HG02571 (cell line): Measurements from ENCODE around the gene LIPM.

Experiments used
- ATAC-seq: cut with Tn5 transposase; IDR thresholded peaks from one replicate; pipeline ENCODE4 v1.9.1; 2021; ENCODE audit warnings: mild to moderate bottlenecking, moderate library complexity; ENCODE audit not compliant: unreplicated experiment

The LIPM gene, protein sequence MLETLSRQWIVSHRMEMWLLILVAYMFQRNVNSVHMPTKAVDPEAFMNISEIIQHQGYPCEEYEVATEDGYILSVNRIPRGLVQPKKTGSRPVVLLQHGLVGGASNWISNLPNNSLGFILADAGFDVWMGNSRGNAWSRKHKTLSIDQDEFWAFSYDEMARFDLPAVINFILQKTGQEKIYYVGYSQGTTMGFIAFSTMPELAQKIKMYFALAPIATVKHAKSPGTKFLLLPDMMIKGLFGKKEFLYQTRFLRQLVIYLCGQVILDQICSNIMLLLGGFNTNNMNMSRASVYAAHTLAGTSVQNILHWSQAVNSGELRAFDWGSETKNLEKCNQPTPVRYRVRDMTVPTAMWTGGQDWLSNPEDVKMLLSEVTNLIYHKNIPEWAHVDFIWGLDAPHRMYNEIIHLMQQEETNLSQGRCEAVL

DNA sequence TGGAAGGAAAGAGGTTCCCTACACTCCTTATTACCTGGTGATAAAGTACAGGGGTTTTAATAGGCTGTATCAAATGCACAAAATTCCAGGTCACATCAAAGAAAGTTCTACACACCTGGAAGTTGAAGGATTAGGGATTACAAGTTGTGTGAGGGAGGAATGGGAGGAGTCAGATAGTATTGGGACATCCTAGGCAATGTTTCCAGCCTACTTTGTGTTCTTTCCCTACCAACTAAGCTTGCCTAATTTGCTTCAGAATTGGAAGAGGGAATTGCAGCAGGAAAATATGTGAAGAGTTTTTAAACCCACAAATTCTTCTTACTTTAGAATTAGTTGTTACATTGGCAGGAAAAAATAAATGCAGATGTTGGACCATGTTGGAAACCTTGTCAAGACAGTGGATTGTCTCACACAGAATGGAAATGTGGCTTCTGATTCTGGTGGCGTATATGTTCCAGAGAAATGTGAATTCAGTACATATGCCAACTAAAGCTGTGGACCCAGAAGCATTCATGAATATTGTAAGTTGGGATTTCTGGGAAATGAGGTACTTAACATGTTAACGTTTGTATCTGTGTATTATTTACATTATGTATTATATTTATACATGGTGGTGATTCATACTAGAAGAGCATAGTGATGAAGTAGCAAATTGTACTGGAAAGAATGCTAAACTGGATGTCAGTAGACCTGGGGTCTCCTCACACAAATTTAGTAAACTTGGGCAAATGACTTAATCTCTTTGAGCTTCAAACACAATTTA lies at the start of gene LIPM:
Gene LIPM (plus strand): TSS at position 208 of the 763 bp plus-strand sequence. CDS start 167 bp downstream, at position 375.
- no peak for ATAC-seq

DNA sequence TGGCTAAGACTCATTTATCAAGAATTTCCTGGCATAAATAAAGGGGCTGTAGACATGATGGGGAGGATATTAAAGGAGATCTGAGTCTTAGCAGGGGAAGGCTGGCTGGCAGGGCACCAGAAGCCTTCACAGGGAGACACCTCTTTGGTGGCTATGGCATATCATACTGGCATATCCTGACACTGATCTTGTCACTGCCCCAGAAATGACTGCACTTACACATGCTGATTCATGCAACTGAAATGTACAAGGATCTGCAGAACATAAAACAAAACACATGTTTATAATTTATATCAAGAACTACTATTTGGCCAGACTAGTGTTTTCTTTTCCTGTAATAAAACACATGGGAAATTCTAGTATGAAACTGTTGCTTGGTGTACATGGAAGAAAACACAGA lies 48.2 kb upstream of the LIPM start:
- no peak for ATAC-seq

DNA sequence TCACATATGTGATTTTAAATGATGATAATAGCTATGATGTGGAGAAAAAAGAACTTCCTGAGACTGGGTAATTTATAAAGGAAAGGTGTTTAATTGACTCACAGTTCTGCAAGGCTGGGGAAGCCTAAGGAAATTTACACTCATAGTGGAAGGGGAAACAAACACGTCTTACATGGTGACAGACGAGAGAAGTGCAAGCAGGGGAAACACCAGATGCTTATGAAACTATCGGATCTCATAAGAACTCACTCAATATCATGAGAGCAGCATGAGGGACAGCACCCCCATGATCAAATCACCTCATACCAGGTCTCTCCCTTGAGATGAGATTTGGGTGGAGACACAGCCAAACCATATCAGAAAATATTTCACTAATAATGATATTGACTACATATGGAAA lies 46.8 kb upstream of the LIPM start:
- ATAC-seq: no peak

DNA sequence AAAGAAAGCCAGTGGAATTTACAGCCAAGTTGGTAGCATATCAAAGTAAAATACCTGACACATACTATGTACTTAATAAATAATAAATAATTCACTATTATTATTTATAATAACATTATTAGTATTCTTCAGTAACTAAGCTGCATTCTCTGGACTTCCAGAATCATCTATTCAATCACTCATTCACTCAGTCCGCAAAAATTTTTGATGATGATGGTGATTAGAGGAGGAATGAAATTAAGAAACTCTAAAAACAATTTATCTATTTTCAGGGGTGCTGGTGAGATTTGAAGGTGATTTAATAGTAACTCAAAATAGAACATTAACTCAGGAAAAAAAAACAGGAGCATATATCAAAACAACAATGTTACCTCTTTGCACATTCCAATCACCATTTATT lies 45.9 kb upstream of the LIPM start:
- no peak for ATAC-seq

DNA sequence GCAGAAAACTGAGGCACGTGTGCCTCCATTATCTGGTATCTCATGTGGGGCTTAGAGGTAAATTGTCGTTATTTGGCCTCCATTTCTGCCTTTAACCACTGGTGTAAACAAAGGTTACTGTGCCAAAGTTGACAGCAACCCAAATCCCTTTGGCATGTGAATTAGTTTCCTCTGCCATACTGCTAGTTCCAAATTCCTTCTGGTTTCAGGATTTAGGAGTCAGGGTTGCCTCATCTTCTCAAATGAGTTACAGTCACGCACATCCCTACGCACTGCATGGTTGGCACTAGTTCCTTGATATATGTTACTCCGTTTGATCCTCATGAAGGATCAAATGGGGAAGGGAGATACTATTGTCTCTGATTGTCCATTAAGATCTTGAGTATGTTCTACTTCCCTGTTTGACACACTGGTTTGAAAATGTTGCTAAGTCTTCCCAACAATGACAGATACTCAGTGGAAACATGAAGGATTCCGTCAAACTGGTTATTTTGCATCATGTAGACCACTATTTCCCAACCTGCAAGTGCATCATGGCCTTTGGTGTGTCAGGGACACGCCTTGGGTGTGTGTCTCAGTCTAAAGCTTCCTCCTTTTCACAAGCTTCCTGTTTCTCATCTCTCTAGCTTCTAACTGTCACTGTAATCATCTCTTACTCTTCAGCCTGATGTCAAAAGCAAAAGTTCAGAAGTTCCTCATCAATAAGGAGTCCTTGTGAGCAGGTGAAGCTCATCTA lies 43.0 kb upstream of the LIPM start, which contains the start of gene LIPN:
Gene LIPN (plus strand): TSS at position 655 of the 736 bp plus-strand sequence. CDS start 1,386 bp downstream, outside the sequence.
- no peak for ATAC-seq

DNA sequence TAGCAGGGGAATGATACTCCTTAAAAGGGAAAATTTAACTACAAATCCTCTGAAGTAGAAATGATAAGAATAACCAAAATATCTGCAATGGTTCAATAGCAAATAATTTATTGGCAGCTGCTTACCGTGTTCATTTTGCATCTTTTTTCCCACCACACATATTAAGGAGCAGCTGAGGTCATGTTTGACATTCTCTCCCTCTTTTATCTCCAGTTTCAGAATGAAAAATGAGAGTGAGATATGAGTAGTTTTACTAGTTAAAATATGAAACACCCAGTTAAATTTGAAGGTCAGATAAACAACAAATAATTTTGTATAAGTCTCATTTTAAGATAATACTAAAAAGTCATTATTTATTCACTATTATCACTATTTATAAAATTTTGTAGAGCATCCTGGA lies 39.6 kb upstream of the LIPM start:
- no peak for ATAC-seq

DNA sequence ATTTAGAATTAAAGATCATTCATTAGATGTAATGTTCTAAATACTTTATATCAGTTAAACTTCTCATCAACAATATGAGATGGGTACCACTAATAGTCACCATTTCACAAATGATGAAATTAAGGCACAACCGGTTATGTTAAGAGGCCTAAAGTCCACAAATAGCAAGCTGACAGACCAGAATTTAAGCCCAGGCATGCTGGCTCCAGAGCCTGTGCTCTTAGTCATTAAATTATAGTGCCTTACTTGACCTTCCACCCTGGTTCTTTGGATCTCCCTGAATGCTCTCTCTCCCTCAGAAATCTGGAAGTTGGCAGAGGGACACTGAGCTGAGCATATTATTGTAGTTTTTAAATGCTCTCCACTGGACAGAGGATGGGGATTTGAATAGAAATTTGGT lies 39.1 kb upstream of the LIPM start:
- no peak for ATAC-seq

DNA sequence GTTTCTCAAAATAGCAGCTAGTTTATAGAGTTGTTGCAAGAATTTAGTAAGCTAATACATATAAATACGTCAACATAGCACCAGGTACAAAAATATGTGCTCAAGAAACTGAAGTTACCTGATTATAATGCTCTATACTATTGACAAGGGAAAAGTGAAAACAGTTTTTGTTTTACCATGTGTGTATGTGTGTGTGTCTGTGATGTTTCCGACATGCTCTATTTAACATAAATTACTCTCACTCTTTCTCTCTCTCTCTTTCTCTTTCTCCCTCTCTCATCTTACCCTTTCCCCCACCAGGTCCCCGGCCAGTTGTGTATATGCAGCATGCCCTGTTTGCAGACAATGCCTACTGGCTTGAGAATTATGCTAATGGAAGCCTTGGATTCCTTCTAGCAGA lies 38.4 kb upstream of the LIPM start:
- no peak for ATAC-seq

DNA sequence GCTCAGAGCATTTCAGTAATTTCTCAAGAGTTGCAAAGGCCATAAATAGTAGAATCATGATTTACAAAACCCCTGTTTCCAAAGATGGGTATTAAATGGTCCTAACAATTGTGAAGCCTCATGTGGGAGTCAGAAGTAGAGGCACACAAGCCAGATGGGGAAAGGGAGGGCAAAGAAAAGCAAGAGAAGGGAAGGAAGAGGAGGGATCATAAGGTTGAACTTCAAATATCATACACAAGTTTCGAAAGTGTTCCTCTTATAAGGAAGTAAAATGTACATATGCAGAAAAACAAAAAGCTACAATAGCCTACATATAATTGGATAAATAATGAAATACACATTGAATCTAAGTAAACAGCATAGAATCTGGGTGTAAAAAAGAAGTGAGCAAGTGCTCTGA lies 36.7 kb upstream of the LIPM start:
- ATAC-seq: no peak

DNA sequence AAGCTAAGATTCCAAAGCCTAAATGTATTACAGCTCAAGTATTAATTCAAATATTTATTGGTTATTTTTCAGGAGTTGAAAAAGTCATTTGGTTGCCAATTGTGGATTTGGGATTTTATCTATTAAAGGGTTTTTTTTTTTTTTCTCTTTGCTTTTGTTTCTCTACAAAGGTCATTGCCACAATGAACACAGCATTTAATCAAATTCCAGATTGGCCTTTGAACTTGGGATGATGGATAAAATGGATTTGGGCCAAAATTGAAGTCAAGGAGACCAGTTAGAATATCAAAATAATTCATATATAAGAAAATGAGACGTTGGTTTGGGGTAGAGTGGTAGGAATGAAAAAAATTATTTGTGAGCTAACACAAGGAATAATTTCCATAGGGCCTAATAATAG lies 33.1 kb upstream of the LIPM start:
- no peak for ATAC-seq

DNA sequence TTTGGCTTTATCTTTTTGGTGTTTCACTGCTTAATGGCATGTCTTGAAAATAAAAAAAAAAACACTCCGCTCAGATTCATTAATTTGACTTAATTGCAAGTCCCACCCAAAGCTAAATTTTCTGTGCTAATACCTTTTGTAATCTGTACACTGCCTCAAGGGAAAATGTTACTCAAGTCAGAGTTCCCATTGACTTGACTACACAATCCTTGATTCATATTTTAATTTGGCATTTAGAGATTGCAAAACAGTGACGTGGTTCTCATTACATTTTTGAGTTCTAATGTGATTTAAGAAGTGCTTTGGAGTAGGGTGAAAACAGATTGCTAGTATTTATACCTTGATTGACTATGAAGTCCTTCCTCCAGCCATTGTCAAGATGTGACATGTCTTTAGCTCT lies 21.3 kb upstream of the LIPM start:
- ATAC-seq: no peak

DNA sequence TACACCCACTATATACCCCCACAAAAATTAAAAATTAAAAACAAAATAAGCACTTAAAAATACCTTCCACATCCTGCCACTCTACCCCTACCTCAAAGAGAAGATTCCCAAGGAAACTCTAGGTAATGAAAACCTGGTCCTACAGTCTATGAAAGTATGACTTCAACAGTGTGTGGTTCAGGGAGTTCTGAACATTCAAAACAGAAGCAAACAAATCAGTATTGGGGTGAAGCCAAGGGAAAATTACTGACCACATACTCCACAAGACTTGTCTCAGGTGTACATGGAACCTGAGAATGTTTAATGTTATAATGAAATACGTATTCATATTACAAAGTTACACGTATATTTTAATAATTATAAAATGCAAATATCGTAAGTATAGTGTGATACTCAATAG lies 20.3 kb upstream of the LIPM start:
- ATAC-seq: no peak

DNA sequence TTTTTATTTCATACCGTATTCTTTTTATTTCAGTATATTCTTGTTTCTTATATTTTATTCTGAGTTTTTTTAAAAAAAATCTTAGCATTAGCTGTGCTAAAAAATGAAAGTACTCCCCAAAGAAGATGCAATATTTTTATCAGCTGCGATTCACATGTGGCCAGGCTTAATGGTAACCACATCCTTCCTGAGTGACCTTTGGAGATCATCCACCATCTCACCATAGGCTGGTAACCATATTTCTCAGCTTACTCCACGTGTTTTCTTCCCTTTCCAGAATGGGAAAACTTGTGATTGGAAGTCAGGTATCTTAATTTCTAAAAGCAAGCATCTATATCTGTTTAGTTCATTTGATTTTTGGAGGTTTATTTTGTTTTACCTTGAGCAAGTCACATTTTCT lies 18.8 kb upstream of the LIPM start:
- no peak for ATAC-seq

DNA sequence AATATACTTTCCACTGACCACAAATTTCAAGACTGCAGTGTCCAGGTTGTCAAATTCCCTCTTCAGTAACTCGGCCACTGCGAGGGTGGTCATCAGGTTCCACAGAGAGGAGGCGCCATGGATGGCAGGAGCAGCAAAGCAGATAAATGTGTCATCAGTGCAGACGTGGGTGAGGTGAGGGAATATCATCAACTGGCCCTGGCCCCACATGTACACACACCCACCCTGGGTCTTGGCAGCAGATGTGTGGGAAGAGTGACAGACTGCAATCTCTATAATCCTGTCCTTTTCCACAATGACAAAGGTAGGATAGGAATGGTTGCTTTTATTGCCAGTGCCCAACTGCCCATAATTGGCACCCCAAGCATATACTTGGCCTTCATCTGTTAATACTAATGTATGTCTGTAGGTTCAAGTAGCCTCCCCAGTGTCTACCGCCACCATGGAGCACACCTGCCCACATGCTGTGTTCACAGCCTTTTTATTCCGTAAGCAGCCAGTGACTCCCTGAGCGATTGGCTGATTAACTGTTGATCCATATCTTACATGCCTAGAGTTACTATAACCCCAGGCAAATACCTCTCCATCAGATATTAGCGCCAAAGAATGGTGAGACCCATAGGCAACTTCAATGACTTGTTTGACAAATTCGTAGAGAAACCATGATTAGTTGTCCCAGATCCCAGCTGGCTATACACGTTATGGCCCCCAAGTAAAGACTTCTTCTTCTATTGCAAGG lies 16.3 kb upstream of the LIPM start:
- ATAC-seq: no peak

DNA sequence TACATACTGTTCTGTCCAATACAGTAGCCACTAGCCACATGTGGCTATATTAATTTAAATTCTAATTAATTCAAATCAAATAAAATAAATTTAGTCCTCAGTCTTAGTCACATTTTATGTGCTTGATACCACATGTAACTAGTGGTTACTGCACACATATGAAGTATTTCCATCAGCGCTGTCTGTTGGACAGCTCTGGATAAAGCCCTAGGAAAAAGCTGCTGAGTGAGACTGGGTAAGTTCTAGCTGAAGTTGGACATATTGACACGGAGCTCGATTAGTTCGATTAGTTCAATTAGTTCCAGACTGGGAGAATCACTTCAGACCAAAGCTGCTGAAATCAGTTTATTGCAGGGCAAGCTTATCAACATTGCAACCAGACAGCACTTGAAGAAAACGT lies 15.1 kb upstream of the LIPM start:
- no peak for ATAC-seq

DNA sequence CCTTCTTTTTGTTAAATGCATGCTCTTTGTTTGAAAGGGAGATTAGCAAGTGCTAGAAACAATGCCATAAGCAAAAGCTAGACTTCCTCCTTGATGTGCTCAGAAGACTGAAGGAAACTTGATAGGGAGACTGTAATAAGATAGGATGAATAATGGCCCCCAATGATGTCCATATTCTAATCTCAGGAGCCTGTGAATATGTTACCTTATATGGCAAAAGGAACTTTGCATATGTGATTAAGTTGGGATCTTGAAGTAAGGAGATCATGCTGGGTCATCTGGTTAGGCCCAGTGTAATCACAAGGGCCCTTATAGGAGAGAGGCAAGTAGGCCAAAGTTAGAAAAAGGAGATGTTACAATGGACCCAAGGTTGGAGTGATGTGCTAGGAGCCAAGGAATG lies 13.6 kb upstream of the LIPM start:
- ATAC-seq: no peak

DNA sequence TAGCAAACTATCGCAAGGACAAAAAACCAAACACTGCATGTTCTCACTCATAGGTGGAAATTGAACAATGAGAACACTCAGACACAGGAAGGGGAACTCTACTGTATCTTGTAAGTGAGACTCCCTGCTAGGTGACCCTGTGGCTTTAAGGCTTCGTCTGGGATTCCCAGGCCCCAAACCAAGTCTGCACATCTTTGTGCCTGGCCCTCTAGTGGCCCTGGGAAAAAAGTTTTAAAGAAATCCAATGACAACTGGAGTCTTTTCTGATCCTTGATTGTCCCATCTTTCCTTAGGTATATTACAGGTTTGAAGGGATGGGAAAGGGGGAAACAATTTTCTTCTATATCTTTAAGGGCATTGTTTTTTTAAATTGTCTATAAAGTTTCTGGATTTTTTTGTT lies 10.6 kb upstream of the LIPM start:
- no peak for ATAC-seq

DNA sequence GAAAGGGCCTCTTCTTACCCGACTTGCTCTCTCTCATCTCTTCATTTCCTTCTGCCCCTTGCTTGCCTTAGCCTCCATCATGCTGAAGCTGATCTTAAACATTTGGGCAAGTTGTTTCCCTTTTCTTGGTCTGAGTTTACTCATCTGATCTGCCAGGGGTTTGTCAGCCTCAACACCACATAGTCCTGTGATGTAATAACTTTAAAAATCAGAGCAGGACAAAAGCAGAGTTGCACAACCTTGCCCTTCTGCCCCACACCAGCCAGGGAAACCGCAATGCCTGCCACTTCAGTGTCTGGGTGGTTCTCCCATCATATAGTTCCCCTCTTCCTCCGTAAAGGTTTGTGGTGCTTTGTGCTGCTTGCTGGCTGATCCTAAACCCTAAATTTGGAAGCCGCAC lies 9.9 kb upstream of the LIPM start:
- no peak for ATAC-seq

DNA sequence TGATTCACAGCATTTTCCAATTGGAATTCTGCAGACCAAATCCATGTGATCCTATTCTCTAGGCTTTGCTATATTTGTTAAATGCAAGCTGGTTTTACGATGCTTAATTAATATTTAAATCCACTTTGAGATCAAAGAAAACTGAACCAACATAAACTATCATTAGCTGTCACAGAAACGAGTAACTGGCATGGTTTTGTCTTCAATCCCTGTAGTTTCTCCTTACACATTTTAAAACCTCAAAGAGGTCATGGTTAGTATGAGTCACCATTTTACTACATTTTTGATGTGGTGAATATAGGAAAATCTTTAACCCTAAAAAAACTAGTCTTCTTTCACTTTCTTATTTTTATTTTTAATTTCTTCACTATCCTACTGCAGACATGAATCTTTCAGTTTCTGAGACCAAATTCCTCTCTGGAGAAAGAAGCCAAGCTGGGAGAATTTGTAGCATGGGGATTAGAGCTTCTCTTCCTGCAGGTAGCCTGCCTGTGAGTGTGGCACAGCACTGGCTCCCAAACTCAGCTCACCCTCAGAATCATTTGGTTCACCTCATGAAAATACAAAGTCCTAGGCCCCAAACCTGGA lies 8.7 kb upstream of the LIPM start:
- ATAC-seq: no peak

DNA sequence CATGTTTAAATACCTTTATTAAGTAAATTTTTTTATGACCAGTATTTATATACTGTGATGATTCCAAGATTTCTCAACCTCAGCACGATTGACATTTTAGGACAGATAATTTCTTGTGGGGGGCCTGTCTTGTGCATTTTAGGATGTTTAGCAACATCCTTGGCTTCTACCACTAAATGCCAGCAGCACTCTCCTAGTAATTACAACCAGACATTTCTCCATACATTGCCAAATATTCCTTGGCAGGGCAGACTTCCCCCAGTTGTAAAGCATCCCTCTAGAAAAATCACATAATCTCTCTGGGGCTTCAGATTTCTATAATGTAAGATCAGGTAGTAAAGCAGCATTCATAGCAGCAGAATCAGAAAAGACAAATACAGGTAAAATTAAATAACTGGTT lies 7.8 kb upstream of the LIPM start:
- ATAC-seq: no peak
